ENCODE results near the gene PHOSPHO2.
"Not testable (repeated sequence)": the region's sequence is repeated elsewhere in the genome, so short reads cannot be mapped to it uniquely, and the experiment has no call there.

PHOSPHO2 gene

GRCh38 chr2:169690958-169691357, 3.3 kb upstream of the PHOSPHO2 start:
- peaks cover 25% of the 10 kb centered on the region for H3K4me1 Mint-ChIP-seq
- no peak for TF ChIP-seq CTCF (IDR thresholded peaks at IDR 0.05)
- H3K36me3 Mint-ChIP-seq (ENCODE audit: low read depth), result peaks cover 38% of the 10 kb centered on the region
- H3K27ac Mint-ChIP-seq, result no peak overlapping the region
- H3K4me3 Mint-ChIP-seq, result no peak overlapping the region
- no peak for DNase-seq
- H3K27me3 Mint-ChIP-seq (ENCODE audit: low read depth, poor library complexity), result peaks cover 21% of the 10 kb centered on the region
- H3K9me3 Mint-ChIP-seq, result peaks cover 39% of the 10 kb centered on the region

- no peak for DNase-seq
- Mint-ChIP-seq H3K4me3 (no peak overlapping the region), H3K27ac (no peak overlapping the region), H3K4me1 (peaks cover 25% of the 10 kb centered on the region), H3K9me3 (peaks cover 29% of the 10 kb centered on the region), H3K27me3 (ENCODE audit: low read depth, poor library complexity) (peaks cover 18% of the 10 kb centered on the region), H3K36me3 (ENCODE audit: low read depth) (peaks cover 32% of the 10 kb centered on the region)
- TF ChIP-seq CTCF (IDR thresholded peaks at IDR 0.05), result no peak
Observed at GRCh38 chr2:169692718-169693117, 1.6 kb upstream of the PHOSPHO2 start.

- Mint-ChIP-seq H3K27me3 (ENCODE audit: low read depth, poor library complexity) (peaks cover 18% of the 10 kb centered on the region), H3K4me1 (peaks cover 25% of the 10 kb centered on the region), H3K27ac (peak overlapping the region; percentile 99), H3K36me3 (ENCODE audit: low read depth) (peaks cover 31% of the 10 kb centered on the region), H3K9me3 (peaks cover 26% of the 10 kb centered on the region), H3K4me3 (peak overlapping the region; percentile 92)
- DNase-seq, result no peak
- TF ChIP-seq CTCF (IDR thresholded peaks at IDR 0.05), result no peak
Observed at GRCh38 chr2:169693360-169693759, 909 bp upstream of the PHOSPHO2 start.

GRCh38 chr2:169694894-169695260, 608 bp downstream of the PHOSPHO2 start:
- H3K4me3 Mint-ChIP-seq, result peak overlapping the region; percentile 92
- no peak for DNase-seq
- peaks cover 38% of the 10 kb centered on the region for H3K36me3 Mint-ChIP-seq (ENCODE audit: low read depth)
- TF ChIP-seq CTCF (IDR thresholded peaks at IDR 0.05), result no peak
- H3K9me3 Mint-ChIP-seq, result peaks cover 13% of the 10 kb centered on the region
- H3K27me3 Mint-ChIP-seq (ENCODE audit: low read depth, poor library complexity), result peaks cover 18% of the 10 kb centered on the region
- no peak overlapping the region for H3K27ac Mint-ChIP-seq
- H3K4me1 Mint-ChIP-seq, result peaks cover 25% of the 10 kb centered on the region

- Mint-ChIP-seq H3K27me3 (ENCODE audit: low read depth, poor library complexity) (peaks cover 16% of the 10 kb centered on the region), H3K4me3 (no peak overlapping the region), H3K36me3 (ENCODE audit: low read depth) (peaks cover 39% of the 10 kb centered on the region), H3K4me1 (peaks cover 25% of the 10 kb centered on the region), H3K9me3 (peaks cover 5% of the 10 kb centered on the region), H3K27ac (no peak overlapping the region)
- TF ChIP-seq CTCF (IDR thresholded peaks at IDR 0.05), result no peak
- no peak for DNase-seq
Observed at GRCh38 chr2:169696381-169696780, 2.1 kb downstream of the PHOSPHO2 start.

GRCh38 chr2:169699173-169699572, 4.9 kb downstream of the PHOSPHO2 start:
- H3K36me3 Mint-ChIP-seq (ENCODE audit: low read depth), result peaks cover 40% of the 10 kb centered on the region
- H3K9me3 Mint-ChIP-seq; H3K27ac Mint-ChIP-seq; H3K4me3 Mint-ChIP-seq; H3K27me3 Mint-ChIP-seq (ENCODE audit: low read depth, poor library complexity); DNase-seq: not testable (repeated sequence)
- H3K4me1 Mint-ChIP-seq, result peaks cover 16% of the 10 kb centered on the region
